WTC11 (cell line): ENCODE results near the gene VPS8. TPM values are rescaled to one million over a fixed set of nuclear protein-coding genes. Genes with fewer than 3 reads are reported as not detected.
A peak's percentile ranks its signal among the peaks of the same experiment; 100 is the strongest.

Experiments used
- ATAC-seq: fragments of 200-7000 bp; cut with Tn5 transposase; 2 replicates; pipeline ENCODE4 v1.10.0; 2021; ENCODE audit warnings: mild to moderate bottlenecking, moderate library complexity
- CTCF ChIA-PET: fragments of 300-600 bp; sonication (Branson Sonifier 250); formaldehyde crosslinking; loops from one replicate; lab custom pipeline; 2021; ENCODE audit warnings: antibody characterized with exemption; lab: Charles Lee
- POLR2A ChIA-PET: fragments of 350-600 bp; sonication (Branson Sonifier 250); formaldehyde crosslinking; loops from one replicate; lab custom pipeline; 2021; ENCODE audit warnings: antibody characterized with exemption; lab: Charles Lee
- DNase-seq: peaks from one replicate; pipeline ENCODE4 v3.0.0; 2021; ENCODE audit warnings: low spot score
- H3K27ac Mint-ChIP-seq: 2 replicates; pipeline ENCODE4 v1.8.0; 2021; ENCODE audit warnings: mixed read lengths
- H3K27me3 Mint-ChIP-seq: 2 replicates; pipeline ENCODE4 v1.8.0; 2021; ENCODE audit warnings: low read depth, mild to moderate bottlenecking, moderate library complexity, mixed read lengths
- H3K36me3 Mint-ChIP-seq: 2 replicates; pipeline ENCODE4 v1.8.0; 2021; ENCODE audit warnings: mixed read lengths
- H3K4me1 Mint-ChIP-seq: 2 replicates; pipeline ENCODE4 v1.8.0; 2022; ENCODE audit warnings: mixed read lengths
- H3K4me3 Mint-ChIP-seq: 2 replicates; pipeline ENCODE4 v1.8.0; 2021; ENCODE audit warnings: mild to moderate bottlenecking, moderate library complexity, mixed read lengths
- H3K9me3 Mint-ChIP-seq: 2 replicates; pipeline ENCODE4 v1.8.0; 2021; ENCODE audit warnings: mixed read lengths
- ATF1 ChIP-seq: sonication (generic); formaldehyde crosslinking; IDR thresholded peaks from 2 replicates; pipeline ENCODE4 v1.8.1; 2023; ENCODE audit warnings: mild to moderate bottlenecking, moderate library complexity, missing genetic modification reagents
- ATF6 ChIP-seq: sonication (generic); formaldehyde crosslinking; IDR thresholded peaks from 2 replicates; pipeline ENCODE4 v1.8.1; 2023; ENCODE audit warnings: mild to moderate bottlenecking, missing genetic modification reagents
- E2F1 ChIP-seq: sonication (generic); formaldehyde crosslinking; IDR thresholded peaks from 2 replicates; pipeline ENCODE4 v1.8.0; 2022; ENCODE audit warnings: mild to moderate bottlenecking, missing genetic modification reagents
- ELF4 ChIP-seq: sonication (generic); formaldehyde crosslinking; IDR thresholded peaks from 2 replicates; pipeline ENCODE4 v1.8.1; 2022; ENCODE audit warnings: low read depth, mild to moderate bottlenecking, moderate library complexity, missing genetic modification reagents
- EMX1 ChIP-seq: fragments of 250-450 bp; sonication (Bioruptor Pico); IDR thresholded peaks from 2 replicates; pipeline ENCODE4 v1.8.0; 2021; ENCODE audit warnings: mild to moderate bottlenecking
- GABPB1 ChIP-seq: sonication (generic); formaldehyde crosslinking; IDR thresholded peaks from 2 replicates; pipeline ENCODE4 v1.8.1; 2023; ENCODE audit warnings: mild to moderate bottlenecking, missing genetic modification reagents
- GTF2I ChIP-seq: fragments of 250-450 bp; sonication (Bioruptor Pico); conservative IDR thresholded peaks from 2 replicates; pipeline ENCODE4 v1.4.0; 2021; ENCODE audit warnings: mild to moderate bottlenecking
- MLX ChIP-seq: sonication (generic); formaldehyde crosslinking; IDR thresholded peaks from 2 replicates; pipeline ENCODE4 v1.8.1; 2023; ENCODE audit warnings: mild to moderate bottlenecking, missing genetic modification reagents, moderate library complexity
- NR3C1 ChIP-seq: sonication (generic); formaldehyde crosslinking; conservative IDR thresholded peaks from 2 replicates; pipeline ENCODE4 v1.8.1; 2023; ENCODE audit warnings: low read depth, mild to moderate bottlenecking, missing genetic modification reagents
- OVOL2 ChIP-seq: fragments of 250-450 bp; sonication (Bioruptor Pico); IDR thresholded peaks from 2 replicates; pipeline ENCODE4 v1.9.0; 2021; ENCODE audit warnings: mild to moderate bottlenecking, borderline replicate concordance
- RELA ChIP-seq: sonication (generic); formaldehyde crosslinking; IDR thresholded peaks from 2 replicates; pipeline ENCODE4 v1.8.1; 2022; ENCODE audit warnings: missing genetic modification reagents, mild to moderate bottlenecking, borderline replicate concordance
- RORB ChIP-seq: fragments of 250-450 bp; sonication (Bioruptor Pico); IDR thresholded peaks from 2 replicates; pipeline ENCODE4 v1.9.0; 2021; ENCODE audit warnings: mild to moderate bottlenecking
- SMAD4 ChIP-seq: sonication (generic); formaldehyde crosslinking; IDR thresholded peaks from 2 replicates; pipeline ENCODE4 v1.8.0; 2022; ENCODE audit warnings: mild to moderate bottlenecking, missing genetic modification reagents
- SP1 ChIP-seq: sonication (generic); formaldehyde crosslinking; conservative IDR thresholded peaks from 2 replicates; pipeline ENCODE4 v1.8.1; 2022; ENCODE audit warnings: missing genetic modification reagents
- ZBTB43 ChIP-seq: sonication (generic); formaldehyde crosslinking; IDR thresholded peaks from 2 replicates; pipeline ENCODE4 v1.8.1; 2023; ENCODE audit warnings: mild to moderate bottlenecking, missing genetic modification reagents
- ZNF219 ChIP-seq: sonication (generic); formaldehyde crosslinking; IDR thresholded peaks from 2 replicates; pipeline ENCODE4 v1.8.0; 2023; ENCODE audit warnings: missing genetic modification reagents, mild to moderate bottlenecking, borderline replicate concordance
- ZNF232 ChIP-seq: sonication (generic); formaldehyde crosslinking; IDR thresholded peaks from 2 replicates; pipeline ENCODE4 v1.8.0; 2022; ENCODE audit warnings: mild to moderate bottlenecking, missing genetic modification reagents
- ZSCAN18 ChIP-seq: fragments of 250-450 bp; sonication (Bioruptor Pico); IDR thresholded peaks from 2 replicates; pipeline ENCODE4 v2.1.2; 2022; ENCODE audit warnings: mild to moderate bottlenecking, moderate library complexity
- total RNA-seq: library from RNA; stranded (reverse); gene quantifications from 3 replicates; pipeline ENCODE4 v1.2.3, GENCODE V29; 2021
- TF ChIP-seq, protein P1 (sequence below): sonication (generic); formaldehyde crosslinking; IDR thresholded peaks from 2 replicates; pipeline ENCODE4 v1.8.1; 2023; ENCODE audit warnings: mild to moderate bottlenecking, moderate library complexity, missing genetic modification reagents

Gene VPS8
- total RNA-seq, 1 experiment from 2014 or later = 44.9 TPM

DNA sequence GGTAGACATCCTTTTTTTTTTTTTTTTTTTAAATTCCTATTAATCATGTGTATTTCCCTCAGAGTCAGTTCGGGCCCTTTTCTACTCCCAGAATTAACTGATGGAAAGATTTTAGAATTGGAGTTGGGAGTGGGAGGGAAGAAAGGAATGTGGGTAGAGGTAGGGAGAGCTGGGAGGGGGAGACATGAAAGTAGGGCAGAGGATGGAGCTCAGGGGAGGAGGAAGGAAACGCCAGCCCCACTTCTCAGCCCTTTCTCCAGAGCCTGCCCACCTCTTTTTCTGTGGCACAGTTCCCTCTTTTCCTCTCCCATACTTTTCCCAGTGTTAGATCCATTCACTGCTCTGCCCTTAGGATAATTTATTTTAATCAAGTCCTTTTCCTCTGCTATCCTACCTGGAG lies 129.4 kb downstream of the VPS8 start (continued):
- TF ChIP-seq, protein P1, sequence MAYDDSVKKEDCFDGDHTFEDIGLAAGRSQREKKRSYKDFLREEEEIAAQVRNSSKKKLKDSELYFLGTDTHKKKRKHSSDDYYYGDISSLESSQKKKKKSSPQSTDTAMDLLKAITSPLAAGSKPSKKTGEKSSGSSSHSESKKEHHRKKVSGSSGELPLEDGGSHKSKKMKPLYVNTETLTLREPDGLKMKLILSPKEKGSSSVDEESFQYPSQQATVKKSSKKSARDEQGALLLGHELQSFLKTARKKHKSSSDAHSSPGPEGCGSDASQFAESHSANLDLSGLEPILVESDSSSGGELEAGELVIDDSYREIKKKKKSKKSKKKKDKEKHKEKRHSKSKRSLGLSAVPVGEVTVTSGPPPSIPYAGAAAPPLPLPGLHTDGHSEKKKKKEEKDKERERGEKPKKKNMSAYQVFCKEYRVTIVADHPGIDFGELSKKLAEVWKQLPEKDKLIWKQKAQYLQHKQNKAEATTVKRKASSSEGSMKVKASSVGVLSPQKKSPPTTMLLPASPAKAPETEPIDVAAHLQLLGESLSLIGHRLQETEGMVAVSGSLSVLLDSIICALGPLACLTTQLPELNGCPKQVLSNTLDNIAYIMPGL (CRISPR knock-in tag) = no peak
- TF ChIP-seq ZNF232 (no peak), GTF2I (no peak), RORB (CRISPR knock-in tag) (no peak), SP1 (CRISPR knock-in tag) (no peak), MLX (CRISPR knock-in tag) (no peak), ATF1 (CRISPR knock-in tag) (no peak), ELF4 (CRISPR knock-in tag) (no peak)

GRCh38 chr3:184942735-184943134 lies 130.8 kb downstream of the VPS8 start:
- no peaks in the 10 kb centered on the region for H3K9me3 Mint-ChIP-seq
- peak overlapping the region; percentile 34; the same call in 1 of the 2 replicates for H3K27ac Mint-ChIP-seq
- peaks cover 33% of the 10 kb centered on the region for H3K4me1 Mint-ChIP-seq
- ChIA-PET POLR2A (no interaction called here), CTCF (no interaction called here)
- DNase-seq = no peak
- TF ChIP-seq ZNF219 (CRISPR knock-in tag) = no peak
- no peak for TF ChIP-seq RELA (CRISPR knock-in tag)
- no peak for TF ChIP-seq OVOL2 (CRISPR knock-in tag)
- no peak for TF ChIP-seq ZNF232
- no peak for TF ChIP-seq ATF6
- TF ChIP-seq ZBTB43 (CRISPR knock-in tag) = no peak
- TF ChIP-seq ZSCAN18 = no peak
- no peak for TF ChIP-seq NR3C1 (CRISPR knock-in tag)
- no peak for TF ChIP-seq SMAD4 (CRISPR knock-in tag)
- no peak for TF ChIP-seq EMX1 (CRISPR knock-in tag)
- no peak for TF ChIP-seq GABPB1 (CRISPR knock-in tag)
- TF ChIP-seq E2F1 (CRISPR knock-in tag) = no peak
- no peak overlapping the region for H3K4me3 Mint-ChIP-seq
- no peaks in the 10 kb centered on the region for H3K27me3 Mint-ChIP-seq
- peaks cover 2% of the 10 kb centered on the region; the same call in 1 of the 2 replicates for H3K36me3 Mint-ChIP-seq
- no peak for ATAC-seq
